Esophagus muscularis mucosa (tissue), 4 donors: ENCODE results near the gene WDR91. TPM values are rescaled to one million over a fixed set of nuclear protein-coding genes. Genes with fewer than 3 reads are reported as not detected.

ENCODE experiments used
- DNase-seq: peaks from one replicate; pipeline ENCODE4 v3.0.0-alpha.2; 2017; ENCODE audit errors: extremely low spot score
- H3K27ac ChIP-seq, 4 donors: fragments of 200-600 bp; sonication (generic); replicated peaks in 1 of 4; 1 replicate in 3 of 4; 2 replicates in 1 of 4; pipeline ENCODE4 v1.5.1; 2016 to 2019; ENCODE audit warnings: mild to moderate bottlenecking in 1 of 4
- H3K27me3 ChIP-seq, 4 donors: fragments of 200-600 bp; sonication (generic); one replicate each; pipeline versions ENCODE4 v1.5.1 to v1.6.0; 2016 to 2019
- H3K36me3 ChIP-seq, 4 donors: fragments of 200-600 bp; sonication (generic); one replicate each; pipeline ENCODE4 v1.5.1; 2016 to 2019
- H3K4me1 ChIP-seq, 4 donors: fragments of 200-600 bp; sonication (generic); one replicate each; pipeline ENCODE4 v1.5.1; 2016 to 2019
- H3K4me3 ChIP-seq, 4 donors: fragments of 200-600 bp; sonication (generic); 1 replicate in 2 of 4; 2 replicates in 2 of 4; pipeline ENCODE4 v1.5.1; 2016 to 2019; ENCODE audit warnings: mild to moderate bottlenecking in 4 of 4, moderate library complexity in 1 of 4
- H3K9me3 ChIP-seq, 4 donors: fragments of 200-600 bp; sonication (generic); 1 replicate in 3 of 4; 2 replicates in 1 of 4; pipeline ENCODE4 v1.5.1; 2016 to 2019
- EP300 ChIP-seq: sonication (generic); formaldehyde crosslinking; IDR thresholded peaks from one replicate; pipeline ENCODE4 v1.6.1; 2017; ENCODE audit warnings: antibody characterized with exemption
- POLR2A ChIP-seq: fragments of 450-650 bp; IDR thresholded peaks from one replicate; pipeline ENCODE4 v1.6.1; 2017; ENCODE audit warnings: antibody characterized with exemption, moderate library complexity, mild to moderate bottlenecking, low read depth
- POLR2AphosphoS5 ChIP-seq, 2 donors: sonication (generic); formaldehyde crosslinking; IDR thresholded peaks; one replicate each; pipeline ENCODE4 v1.6.1; 2017; ENCODE audit warnings: antibody characterized with exemption in 2 of 2
- whole genome bisulfite sequencing: methylation state at CpG from one replicate; pipeline ENCODE4 v1.1.5; 2018; 5-methylcytosine and 5-hydroxymethylcytosine counted together
- intact Hi-C: fragments of 100-400 bp; cut with DNase I; formaldehyde crosslinking; loops from one replicate; pipeline ENCODE4 v1.15.1; 2023
- total RNA-seq, 4 donors: library from RNA; depleted of rRNA; stranded (reverse); fragments of >200 nt; gene quantifications; one replicate each; pipeline versions ENCODE4 v1.1.0 to v1.2.1, GENCODE V29; 2016
- TF ChIP-seq, protein P1 (sequence below), 3 experiments: fragments of 200-600 bp in 2 of 3; fragments of 450-650 bp in 1 of 3; sonication (generic) in 2 of 3; IDR thresholded peaks; one replicate each; pipeline ENCODE4 v1.5.1; 2017 to 2019; ENCODE audit warnings: antibody characterized with exemption in 3 of 3, mild to moderate bottlenecking in 2 of 3, moderate library complexity in 1 of 3

WDR91 gene
- total RNA-seq, 4 donors from 2014 or later = 13.3 to 27.4 (median 20.4) TPM

DNA sequence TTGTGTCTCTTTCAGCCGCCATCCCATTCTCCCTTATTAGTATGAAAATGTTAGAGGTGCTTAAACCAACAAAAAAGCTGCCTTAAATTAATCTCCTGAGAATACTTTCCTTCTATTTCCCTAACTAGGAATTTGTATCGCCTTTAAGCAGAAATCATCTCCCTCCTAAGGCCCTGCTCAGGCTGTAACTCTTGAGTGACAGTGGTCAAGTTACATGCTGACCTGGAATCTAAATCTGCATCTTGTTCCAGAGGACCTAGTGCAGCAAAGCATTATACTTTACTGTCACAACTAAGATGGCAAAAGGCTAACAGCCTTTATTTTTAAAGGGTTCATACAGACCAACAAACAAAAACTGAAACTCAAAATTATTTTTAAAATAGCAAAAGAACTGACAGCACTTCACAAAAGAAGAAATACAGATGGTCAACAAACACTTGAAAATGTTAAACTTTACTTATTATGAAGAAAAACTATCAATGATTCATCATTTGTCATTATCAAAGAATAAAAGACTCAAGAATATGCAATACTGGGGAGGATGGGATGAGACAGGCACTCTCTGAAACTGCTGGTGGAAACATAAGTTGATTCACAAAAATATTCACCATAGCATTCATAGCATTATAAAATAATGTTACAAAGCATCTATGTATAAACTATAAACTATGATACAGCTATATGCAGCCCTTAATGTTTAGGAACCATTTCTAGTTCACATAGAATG lies 51.8 kb downstream of the WDR91 start:
- Histone ChIP-seq H3K27ac (peak overlapping the region; percentile 49 to 66 (median 56)), H3K27me3 (no peaks in the 10 kb centered on the region), H3K4me1 (peaks cover 37 to 66% (median 47%) of the 10 kb centered on the region in 4 donors), H3K36me3 (peaks cover 0 to 18% (median 10%) of the 10 kb centered on the region in 4 donors), H3K9me3 (peaks cover 0 to 12% (median 5%) of the 10 kb centered on the region in 4 donors), H3K4me3 (no peak overlapping the region)
- intact Hi-C loops = no loop called here
- 90% methylated on average over 2 of the region's 2 CpGs for WGBS
- no peak for TF ChIP-seq POLR2A
- TF ChIP-seq EP300 = no peak
- TF ChIP-seq, protein P1, sequence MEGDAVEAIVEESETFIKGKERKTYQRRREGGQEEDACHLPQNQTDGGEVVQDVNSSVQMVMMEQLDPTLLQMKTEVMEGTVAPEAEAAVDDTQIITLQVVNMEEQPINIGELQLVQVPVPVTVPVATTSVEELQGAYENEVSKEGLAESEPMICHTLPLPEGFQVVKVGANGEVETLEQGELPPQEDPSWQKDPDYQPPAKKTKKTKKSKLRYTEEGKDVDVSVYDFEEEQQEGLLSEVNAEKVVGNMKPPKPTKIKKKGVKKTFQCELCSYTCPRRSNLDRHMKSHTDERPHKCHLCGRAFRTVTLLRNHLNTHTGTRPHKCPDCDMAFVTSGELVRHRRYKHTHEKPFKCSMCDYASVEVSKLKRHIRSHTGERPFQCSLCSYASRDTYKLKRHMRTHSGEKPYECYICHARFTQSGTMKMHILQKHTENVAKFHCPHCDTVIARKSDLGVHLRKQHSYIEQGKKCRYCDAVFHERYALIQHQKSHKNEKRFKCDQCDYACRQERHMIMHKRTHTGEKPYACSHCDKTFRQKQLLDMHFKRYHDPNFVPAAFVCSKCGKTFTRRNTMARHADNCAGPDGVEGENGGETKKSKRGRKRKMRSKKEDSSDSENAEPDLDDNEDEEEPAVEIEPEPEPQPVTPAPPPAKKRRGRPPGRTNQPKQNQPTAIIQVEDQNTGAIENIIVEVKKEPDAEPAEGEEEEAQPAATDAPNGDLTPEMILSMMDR (IDR thresholded peaks at IDR 0.05) = no peak
- no peak for TF ChIP-seq POLR2AphosphoS5 (IDR thresholded peaks at IDR 0.05)
- DNase-seq = no peak

DNA sequence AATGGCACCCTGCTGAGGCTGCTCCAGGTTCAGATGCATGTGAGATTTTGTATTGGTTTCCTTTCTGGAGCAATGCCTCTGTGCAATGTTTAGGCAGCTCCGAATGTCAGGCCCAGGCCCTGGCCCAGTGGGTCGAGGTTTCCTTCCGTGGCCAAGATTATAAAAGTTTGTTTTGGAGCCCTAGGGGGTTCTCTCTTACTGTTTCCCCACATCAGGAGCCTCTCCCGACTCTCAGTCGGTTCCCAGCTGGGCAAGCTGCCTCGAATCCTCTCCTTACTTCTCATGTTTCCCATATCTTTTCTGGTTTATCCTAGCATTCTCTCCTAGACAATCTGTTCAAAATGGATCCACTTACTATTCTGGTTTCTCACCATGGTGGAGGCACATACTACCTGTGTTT lies 52.5 kb downstream of the WDR91 start:
- 83% methylated on average over 6 of the region's 6 CpGs for WGBS
- Histone ChIP-seq H3K27ac (peak overlapping the region in 3 of 4 donors; percentile 29 to 66 (median 49)), H3K9me3 (peaks cover 0 to 12% (median 5%) of the 10 kb centered on the region in 4 donors), H3K4me3 (no peak overlapping the region), H3K4me1 (peaks cover 35 to 60% (median 43%) of the 10 kb centered on the region in 4 donors), H3K27me3 (no peaks in the 10 kb centered on the region), H3K36me3 (peaks cover 0 to 12% (median 4%) of the 10 kb centered on the region in 4 donors)
- TF ChIP-seq EP300 = no peak
- TF ChIP-seq POLR2A = no peak
- TF ChIP-seq, protein P1 (IDR thresholded peaks at IDR 0.05) = no peak
- TF ChIP-seq POLR2AphosphoS5 (IDR thresholded peaks at IDR 0.05) = no peak
- DNase-seq = no peak
- intact Hi-C loops = no loop called here

DNA sequence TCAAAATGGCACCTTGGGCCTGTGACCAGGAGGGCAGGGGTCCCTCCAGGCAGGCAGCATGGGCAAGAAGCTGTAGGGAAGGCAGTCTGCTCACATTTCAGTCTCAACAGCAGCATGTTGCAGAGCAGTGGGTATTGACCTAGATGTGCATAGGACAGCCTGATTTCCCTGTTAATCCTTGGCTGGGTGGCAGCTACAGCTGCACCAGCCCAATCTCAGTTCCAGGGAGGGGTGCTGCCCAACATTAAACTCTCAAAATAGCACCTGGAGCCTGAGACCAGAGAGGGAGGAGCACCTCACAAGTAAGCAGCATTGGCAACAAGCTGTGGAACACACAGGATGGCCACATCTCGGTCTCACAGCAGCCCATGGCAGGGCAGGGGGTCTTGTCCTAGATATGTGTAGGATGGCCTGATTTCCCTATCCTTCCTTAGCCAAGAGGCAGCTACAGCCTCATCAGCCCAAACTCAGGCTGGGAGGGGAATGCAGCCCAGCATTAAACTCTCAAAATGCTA lies 53.1 kb downstream of the WDR91 start:
- TF ChIP-seq POLR2A = no peak
- TF ChIP-seq, protein P1 (IDR thresholded peaks at IDR 0.05) = no peak
- TF ChIP-seq POLR2AphosphoS5 (IDR thresholded peaks at IDR 0.05) = no peak
- TF ChIP-seq EP300 = no peak
- WGBS = 88% methylated on average over 1 of the region's 1 CpG

DNA sequence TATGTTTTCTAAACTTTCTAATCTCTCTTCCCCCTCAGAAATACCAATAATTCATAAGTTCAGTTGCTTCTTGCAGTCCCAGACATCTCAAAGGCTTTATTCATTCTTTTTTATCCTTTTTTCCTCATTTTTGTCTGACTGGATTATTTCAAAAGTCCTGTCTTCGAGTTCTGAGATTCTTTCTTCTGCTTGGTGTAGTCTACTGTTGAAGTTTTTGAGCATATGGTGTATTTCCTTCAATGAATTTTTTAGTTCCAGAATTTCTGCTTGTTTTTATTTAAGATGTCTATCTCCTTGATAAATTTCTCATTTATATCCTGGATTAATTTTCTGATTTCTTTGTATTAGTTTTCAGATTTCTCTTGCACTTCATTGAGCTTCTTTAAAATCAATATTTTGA lies 55.0 kb downstream of the WDR91 start:
- intact Hi-C loops = no loop called here
- Histone ChIP-seq H3K27me3 (no peaks in the 10 kb centered on the region), H3K4me3 (no peak overlapping the region), H3K36me3 (peaks cover 0 to 26% (median 8%) of the 10 kb centered on the region in 4 donors), H3K4me1 (peaks cover 29 to 54% (median 40%) of the 10 kb centered on the region in 4 donors), H3K27ac (no peak overlapping the region), H3K9me3 (peaks cover 0 to 12% (median 5%) of the 10 kb centered on the region in 4 donors)
- no peak for DNase-seq
- WGBS = 87% methylated on average over 1 of the region's 1 CpG
- TF ChIP-seq POLR2A = no peak
- no peak for TF ChIP-seq EP300
- no peak for TF ChIP-seq POLR2AphosphoS5 (IDR thresholded peaks at IDR 0.05)
- TF ChIP-seq, protein P1 (IDR thresholded peaks at IDR 0.05) = no peak

More for the DNA sequence above, 53.1 kb downstream of the WDR91 start:
- Histone ChIP-seq H3K4me3 (no peak overlapping the region), H3K27ac (peak overlapping the region in 3 of 4 donors; percentile 29 to 49 (median 31)), H3K9me3 (peaks cover 0 to 12% (median 5%) of the 10 kb centered on the region in 4 donors), H3K4me1 (peaks cover 35 to 57% (median 43%) of the 10 kb centered on the region in 4 donors), H3K36me3 (peaks cover 0 to 9% (median 3%) of the 10 kb centered on the region in 4 donors), H3K27me3 (no peaks in the 10 kb centered on the region)
- intact Hi-C loops = no loop called here
- DNase-seq = no peak
